WTC11 (cell line): Measurements from ENCODE around the gene GARRE1.

Experiments used
- ATF3 ChIP-seq: sonication (generic); formaldehyde crosslinking; conservative IDR thresholded peaks from 2 replicates; pipeline ENCODE4 v1.8.1; 2022; ENCODE audit warnings: mild to moderate bottlenecking, missing genetic modification reagents
- ATF6 ChIP-seq: sonication (generic); formaldehyde crosslinking; IDR thresholded peaks from 2 replicates; pipeline ENCODE4 v1.8.1; 2023; ENCODE audit warnings: mild to moderate bottlenecking, missing genetic modification reagents
- CREB1 ChIP-seq: sonication (generic); formaldehyde crosslinking; IDR thresholded peaks from 2 replicates; pipeline ENCODE4 v1.8.0; 2023; ENCODE audit warnings: mild to moderate bottlenecking, missing genetic modification reagents
- CTCF ChIP-seq: fragments of 200-600 bp; IDR thresholded peaks from 2 replicates; pipeline ENCODE4 v1.8.0; 2022; ENCODE audit warnings: antibody characterized with exemption
- E2F4 ChIP-seq: sonication (generic); formaldehyde crosslinking; IDR thresholded peaks from 2 replicates; pipeline ENCODE4 v1.8.1; 2022; ENCODE audit warnings: low read depth, mild to moderate bottlenecking, moderate library complexity, missing genetic modification reagents, borderline replicate concordance
- ETV6 ChIP-seq: sonication (generic); formaldehyde crosslinking; IDR thresholded peaks from 2 replicates; pipeline ENCODE4 v1.8.1; 2022; ENCODE audit warnings: mild to moderate bottlenecking, missing genetic modification reagents
- GRHL2 ChIP-seq: fragments of 250-450 bp; sonication (Bioruptor Pico); IDR thresholded peaks from 2 replicates; pipeline ENCODE4 v1.8.0; 2022; ENCODE audit warnings: mild to moderate bottlenecking, moderate library complexity; ENCODE audit not compliant: insufficient replicate concordance, severe bottlenecking
- KAT7 ChIP-seq: sonication (generic); formaldehyde crosslinking; IDR thresholded peaks from 2 replicates; pipeline ENCODE4 v1.8.1; 2023; ENCODE audit warnings: missing genetic modification reagents, mild to moderate bottlenecking, borderline replicate concordance
- MXD4 ChIP-seq: fragments of 250-450 bp; sonication (Bioruptor Pico); IDR thresholded peaks from 2 replicates; pipeline ENCODE4 v1.8.0; 2021; ENCODE audit warnings: mild to moderate bottlenecking, moderate library complexity, borderline replicate concordance
- OVOL2 ChIP-seq: fragments of 250-450 bp; sonication (Bioruptor Pico); IDR thresholded peaks from 2 replicates; pipeline ENCODE4 v1.9.0; 2021; ENCODE audit warnings: mild to moderate bottlenecking, borderline replicate concordance

- no peak for TF ChIP-seq MXD4 (CRISPR knock-in tag)
- TF ChIP-seq E2F4 (CRISPR knock-in tag) = no peak
- TF ChIP-seq CTCF = no peak
- TF ChIP-seq ATF6 = no peak
- TF ChIP-seq CREB1 = no peak
- no peak for TF ChIP-seq OVOL2 (CRISPR knock-in tag)
- no peak for TF ChIP-seq ETV6 (CRISPR knock-in tag)
- TF ChIP-seq GRHL2 (CRISPR knock-in tag) = no peak
- no peak for TF ChIP-seq ATF3
- TF ChIP-seq KAT7 (CRISPR knock-in tag) = no peak
Observed at GRCh38 chr19:34288381-34288780, 34.0 kb downstream of the GARRE1 start.
